OCI-LY7 (cell line): ENCODE results near the gene TBC1D24. TPM values are rescaled to one million over a fixed set of nuclear protein-coding genes. Genes with fewer than 3 reads are reported as not detected.

ENCODE experiments used
- BruUV-seq: library from RNA; stranded (reverse); fragments of 400-500 nt; replicated peaks from 2 replicates; lab custom pipeline; 2021; lab: Mats Ljungman, UMichigan
- CTCF ChIA-PET: fragments of 300-600 bp; sonication (Branson Sonifier 250); formaldehyde crosslinking; loops from one replicate; lab custom pipeline; 2022; ENCODE audit warnings: antibody characterized with exemption; ENCODE audit not compliant: unreplicated experiment; lab: Charles Lee
- POLR2A ChIA-PET: fragments of 300-600 bp; sonication (Branson Sonifier 250); formaldehyde crosslinking; loops from one replicate; lab custom pipeline; 2022; ENCODE audit warnings: antibody characterized with exemption; lab: Charles Lee
- DNase-seq: peaks from one replicate; pipeline ENCODE4 v3.0.0-alpha.2; 2015; ENCODE audit warnings: low spot score
- H2AFZ ChIP-seq: fragments of 200-600 bp; sonication (generic), shearing (Covaris generic); 2 replicates; pipeline ENCODE4 v1.6.1; 2014; ENCODE audit warnings: mild to moderate bottlenecking, antibody characterized with exemption, low read length, moderate library complexity
- H3K27ac ChIP-seq: fragments of 200-600 bp; sonication (generic); 2 replicates; pipeline ENCODE4 v1.5.1; 2014; ENCODE audit warnings: mixed run types, low read depth, mild to moderate bottlenecking, moderate library complexity, low read length, inconsistent platforms; ENCODE audit not compliant: poor library complexity, severe bottlenecking
- H3K36me3 ChIP-seq: fragments of 200-600 bp; sonication (generic); 2 replicates; pipeline ENCODE4 v1.6.1; 2014; ENCODE audit warnings: mild to moderate bottlenecking, antibody characterized with exemption, low read length, moderate library complexity, mixed read lengths; ENCODE audit not compliant: insufficient read depth
- H3K4me1 ChIP-seq: fragments of 200-600 bp; sonication (generic); 2 replicates; pipeline ENCODE4 v1.5.1; 2014; ENCODE audit warnings: mild to moderate bottlenecking, low read length; ENCODE audit not compliant: insufficient read depth, poor library complexity, severe bottlenecking
- H3K4me2 ChIP-seq: fragments of 200-600 bp; sonication (generic); 2 replicates; pipeline ENCODE4 v1.6.1; 2014; ENCODE audit warnings: mild to moderate bottlenecking, low read length
- H3K4me3 ChIP-seq: fragments of 200-600 bp; sonication (generic); 2 replicates; pipeline ENCODE4 v1.5.1; 2014; ENCODE audit warnings: mild to moderate bottlenecking, low read depth, low read length; ENCODE audit not compliant: poor library complexity, severe bottlenecking
- H3K79me2 ChIP-seq: fragments of 200-600 bp; sonication (generic); 2 replicates; pipeline ENCODE4 v1.6.1; 2016; ENCODE audit warnings: low read depth, mild to moderate bottlenecking, low read length, moderate library complexity, mixed read lengths; ENCODE audit not compliant: insufficient read depth
- H3K9me2 ChIP-seq: fragments of 200-600 bp; sonication (generic); 2 replicates; pipeline ENCODE4 v1.6.1; 2016; ENCODE audit warnings: mild to moderate bottlenecking, low read length, mixed read lengths; ENCODE audit not compliant: insufficient read depth
- H3K9me3 ChIP-seq: fragments of 200-600 bp; sonication (generic); 2 replicates; pipeline ENCODE4 v1.6.1; 2014; ENCODE audit warnings: mild to moderate bottlenecking, mixed run types, low read length, mixed read lengths
- H4K20me1 ChIP-seq: fragments of 200-600 bp; sonication (generic); 2 replicates; pipeline ENCODE4 v1.6.1; 2014; ENCODE audit warnings: mild to moderate bottlenecking, antibody characterized with exemption, low read length, moderate library complexity, mixed read lengths; ENCODE audit not compliant: insufficient read depth
- EZH2phosphoT487 ChIP-seq: fragments of 200-600 bp; sonication (generic); IDR thresholded peaks from 2 replicates; pipeline ENCODE4 v1.6.1; 2018; ENCODE audit warnings: low read depth, borderline replicate concordance, mild to moderate bottlenecking, mixed run types, antibody characterized with exemption, low read length, moderate library complexity, mixed read lengths
- intact Hi-C: fragments of 100-400 bp; cut with micrococcal nuclease; formaldehyde crosslinking; loops from one replicate; pipeline ENCODE4 v1.10.0; 2022; ENCODE audit not compliant: unreplicated experiment
- total RNA-seq, 2 experiments: library from RNA; depleted of rRNA in 1 of 2; stranded (reverse); fragments of >200 nt in 1 of 2; shearing (Covaris generic) in 1 of 2; gene quantifications; 2 replicates each; pipeline ENCODE4 v1.2.3, GENCODE V29; 2014 to 2022
- TF ChIP-seq, protein P1 (sequence below): fragments of 200-600 bp; sonication (generic); conservative IDR thresholded peaks from 2 replicates; pipeline ENCODE4 v1.5.1; 2014; ENCODE audit warnings: mild to moderate bottlenecking, antibody characterized with exemption, low read length, moderate library complexity, mixed read lengths

Gene TBC1D24
- total RNA-seq, 2 experiments from 2014 or later = 23.4 to 34.7 TPM

DNA sequence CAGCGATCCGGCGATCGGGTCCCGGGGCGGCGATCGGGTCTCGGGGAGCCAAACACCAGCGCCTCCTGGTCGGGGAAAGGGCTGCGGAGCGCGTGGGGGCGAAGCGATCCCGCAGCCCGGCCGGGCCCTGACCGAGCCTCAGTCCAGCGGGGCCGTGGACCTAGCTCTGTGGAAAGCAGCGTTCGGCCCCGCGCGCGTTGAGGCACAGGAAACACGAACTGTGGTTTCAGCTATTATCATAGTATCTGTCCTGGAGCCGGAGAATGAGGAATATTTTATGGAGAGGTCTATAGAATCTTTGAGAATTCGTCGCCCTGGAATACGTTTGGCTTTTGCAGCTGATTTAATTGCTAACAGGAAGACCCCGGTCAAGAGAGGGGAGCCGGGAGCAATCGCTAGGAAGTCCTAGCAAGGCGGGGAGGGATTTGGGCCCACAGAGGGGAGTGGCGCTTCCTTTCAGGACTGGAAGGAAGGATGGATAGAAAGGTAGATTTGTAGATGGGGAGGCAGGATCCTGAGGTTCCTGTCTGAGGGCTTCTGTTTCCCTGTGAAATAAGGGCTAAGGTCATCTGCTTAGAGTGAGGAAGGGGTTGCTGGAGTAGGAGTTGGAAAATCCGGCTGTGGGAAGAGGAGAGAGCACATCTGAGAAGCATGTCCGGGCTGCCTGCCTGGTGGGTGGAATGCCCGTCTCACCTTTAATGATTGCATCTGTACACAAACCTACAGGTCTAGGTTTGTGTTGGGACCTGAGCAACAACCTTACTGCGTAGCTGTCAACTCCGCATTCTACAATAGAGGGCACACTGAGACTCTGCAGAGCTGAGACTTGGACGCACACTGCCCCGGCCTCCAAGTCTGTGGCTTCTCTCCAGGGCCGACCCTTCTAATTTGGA, 44.9 kb upstream of the TBC1D24 start:
- H2AFZ ChIP-seq = peak overlapping the region; percentile 29; the same call in 1 of the 2 replicates

DNA sequence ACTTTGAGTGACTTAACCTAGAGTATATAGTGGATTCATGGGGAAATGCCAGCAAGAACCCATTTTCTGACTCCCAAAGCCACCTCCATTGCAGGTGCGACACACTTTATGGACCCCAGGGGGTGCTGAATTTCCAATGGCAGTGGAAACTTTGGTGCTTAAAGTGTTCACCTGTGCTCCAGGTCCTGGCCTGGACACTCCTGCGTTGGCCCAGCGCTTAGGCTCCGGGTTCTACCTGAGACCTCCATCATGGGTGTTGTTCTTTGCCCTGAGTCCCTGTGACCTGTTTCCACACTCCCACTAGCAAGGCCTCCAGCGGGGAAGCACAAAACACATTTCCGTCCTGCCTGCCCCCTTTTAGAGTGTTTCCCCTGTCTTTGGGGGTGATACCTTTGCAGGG, 42.6 kb upstream of the TBC1D24 start:
- intact Hi-C loops = loop anchor here (5.0 kb wide), 1 partner anchor 35 kb away; no protein-coding TSS in a partner anchor
- BruUV-seq = TSS peak; percentile 39

More for the DNA sequence above, 44.9 kb upstream of the TBC1D24 start:
- Histone ChIP-seq H3K9me3 (no peaks in the 10 kb centered on the region), H3K27ac (peak overlapping the region; percentile 60), H3K4me1 (peaks cover 26% of the 10 kb centered on the region), H4K20me1 (peaks cover 17% of the 10 kb centered on the region), H3K79me2 (peaks cover 36% of the 10 kb centered on the region), H3K4me2 (peak overlapping the region; percentile 89), H3K36me3 (peaks cover 43% of the 10 kb centered on the region), H3K4me3 (peak overlapping the region; percentile 87), H3K9me2 (no peaks in the 10 kb centered on the region)
- DNase-seq = peak; percentile 75
- TF ChIP-seq, protein P1, sequence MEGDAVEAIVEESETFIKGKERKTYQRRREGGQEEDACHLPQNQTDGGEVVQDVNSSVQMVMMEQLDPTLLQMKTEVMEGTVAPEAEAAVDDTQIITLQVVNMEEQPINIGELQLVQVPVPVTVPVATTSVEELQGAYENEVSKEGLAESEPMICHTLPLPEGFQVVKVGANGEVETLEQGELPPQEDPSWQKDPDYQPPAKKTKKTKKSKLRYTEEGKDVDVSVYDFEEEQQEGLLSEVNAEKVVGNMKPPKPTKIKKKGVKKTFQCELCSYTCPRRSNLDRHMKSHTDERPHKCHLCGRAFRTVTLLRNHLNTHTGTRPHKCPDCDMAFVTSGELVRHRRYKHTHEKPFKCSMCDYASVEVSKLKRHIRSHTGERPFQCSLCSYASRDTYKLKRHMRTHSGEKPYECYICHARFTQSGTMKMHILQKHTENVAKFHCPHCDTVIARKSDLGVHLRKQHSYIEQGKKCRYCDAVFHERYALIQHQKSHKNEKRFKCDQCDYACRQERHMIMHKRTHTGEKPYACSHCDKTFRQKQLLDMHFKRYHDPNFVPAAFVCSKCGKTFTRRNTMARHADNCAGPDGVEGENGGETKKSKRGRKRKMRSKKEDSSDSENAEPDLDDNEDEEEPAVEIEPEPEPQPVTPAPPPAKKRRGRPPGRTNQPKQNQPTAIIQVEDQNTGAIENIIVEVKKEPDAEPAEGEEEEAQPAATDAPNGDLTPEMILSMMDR = peak; percentile 70
- no peak for TF ChIP-seq EZH2phosphoT487
- intact Hi-C loops = loop anchor here (1.0 to 10.0 kb wide), 3 partner anchors 37 to 275 kb away; partner anchors contain the start of gene TRAF7
- ChIA-PET POLR2A (interaction anchor here (0.6 to 0.7 kb wide), 2 partner anchors 30 to 38 kb away, joined by 3 read pairs; partner anchors contain the start of gene TEDC2), CTCF (interaction anchor here (1.0 to 1.8 kb wide), 2 partner anchors 10 to 32 kb away, joined by 3 to 7 read pairs; no protein-coding TSS in a partner anchor)
- no TSS peak for BruUV-seq

More for the DNA sequence above, 42.6 kb upstream of the TBC1D24 start:
- H3K9me3 ChIP-seq = no peaks in the 10 kb centered on the region
- H3K4me3 ChIP-seq = no peak overlapping the region
- H3K4me1 ChIP-seq = peaks cover 26% of the 10 kb centered on the region
- TF ChIP-seq EZH2phosphoT487 = no peak
- TF ChIP-seq, protein P1 = peak; percentile 59
- no peak for DNase-seq
- peaks cover 17% of the 10 kb centered on the region for H4K20me1 ChIP-seq
- CTCF ChIA-PET = no interaction called here
- no peaks in the 10 kb centered on the region for H3K9me2 ChIP-seq
- no peak overlapping the region for H2AFZ ChIP-seq
- H3K4me2 ChIP-seq = no peak overlapping the region
- POLR2A ChIA-PET = interaction anchor here (0.8 kb wide), 1 partner anchor 102 kb away, joined by 3 read pairs; no protein-coding TSS in a partner anchor
- H3K27ac ChIP-seq = no peak overlapping the region
- peaks cover 36% of the 10 kb centered on the region for H3K79me2 ChIP-seq
- peaks cover 65% of the 10 kb centered on the region for H3K36me3 ChIP-seq
